Measurements from ENCODE around the gene GARRE1.

DNA sequence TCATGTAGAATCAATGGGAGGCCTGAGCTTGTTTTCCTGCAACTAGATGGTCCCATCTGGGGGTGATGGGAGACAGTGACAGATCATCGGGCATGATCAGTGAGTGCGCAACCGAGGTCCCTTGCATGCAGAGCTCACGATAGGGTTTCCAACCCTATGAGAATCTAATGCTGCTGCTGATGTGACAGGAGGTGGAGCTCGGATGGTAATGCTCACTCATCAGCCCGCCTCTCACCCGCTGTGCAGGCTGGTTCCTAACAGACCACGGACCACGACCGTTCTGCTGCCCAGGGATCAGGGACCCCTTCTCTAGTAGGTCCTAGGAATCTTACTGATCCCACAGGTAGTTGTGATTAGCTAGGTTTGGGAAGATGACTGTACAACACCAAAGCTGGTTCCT lies 23.5 kb upstream of the GARRE1 start:
- TF ChIP-seq ATF3 (IDR thresholded peaks at IDR 0.05) (no peak), RAD21 (IDR thresholded peaks at IDR 0.05; ENCODE audit: low read depth) (no peak), POLR2A (IDR thresholded peaks at IDR 0.05; ENCODE audit: borderline replicate concordance, extremely low read depth, insufficient read depth, insufficient read length) (no peak), ZNF274 (IDR thresholded peaks at IDR 0.05; ENCODE audit: low read depth, low read length) (no peak), EZH2 (IDR thresholded peaks at IDR 0.05) (no peak), ZBTB33 (IDR thresholded peaks at IDR 0.05; ENCODE audit: extremely low read depth, insufficient replicate concordance, low read length) (no peak), SIN3A (IDR thresholded peaks at IDR 0.05; ENCODE audit: low read depth) (no peak), EZH2phosphoT487 (IDR thresholded peaks at IDR 0.05; ENCODE audit: borderline replicate concordance) (no peak)
- TF ChIP-seq, protein P1, sequence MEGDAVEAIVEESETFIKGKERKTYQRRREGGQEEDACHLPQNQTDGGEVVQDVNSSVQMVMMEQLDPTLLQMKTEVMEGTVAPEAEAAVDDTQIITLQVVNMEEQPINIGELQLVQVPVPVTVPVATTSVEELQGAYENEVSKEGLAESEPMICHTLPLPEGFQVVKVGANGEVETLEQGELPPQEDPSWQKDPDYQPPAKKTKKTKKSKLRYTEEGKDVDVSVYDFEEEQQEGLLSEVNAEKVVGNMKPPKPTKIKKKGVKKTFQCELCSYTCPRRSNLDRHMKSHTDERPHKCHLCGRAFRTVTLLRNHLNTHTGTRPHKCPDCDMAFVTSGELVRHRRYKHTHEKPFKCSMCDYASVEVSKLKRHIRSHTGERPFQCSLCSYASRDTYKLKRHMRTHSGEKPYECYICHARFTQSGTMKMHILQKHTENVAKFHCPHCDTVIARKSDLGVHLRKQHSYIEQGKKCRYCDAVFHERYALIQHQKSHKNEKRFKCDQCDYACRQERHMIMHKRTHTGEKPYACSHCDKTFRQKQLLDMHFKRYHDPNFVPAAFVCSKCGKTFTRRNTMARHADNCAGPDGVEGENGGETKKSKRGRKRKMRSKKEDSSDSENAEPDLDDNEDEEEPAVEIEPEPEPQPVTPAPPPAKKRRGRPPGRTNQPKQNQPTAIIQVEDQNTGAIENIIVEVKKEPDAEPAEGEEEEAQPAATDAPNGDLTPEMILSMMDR (IDR thresholded peaks at IDR 0.05 in 2 of 3, conservative IDR thresholded peaks at IDR 0.05 in 1 of 3; ENCODE audit: borderline replicate concordance in 1 of 3, insufficient read depth in 1 of 3, low read depth in 2 of 3, low read length in 2 of 3), result no peak
